Mammary microvascular endothelial cell (primary cell): ENCODE measurements around the gene DHRS7. TPM values are rescaled to one million over a fixed set of nuclear protein-coding genes. Genes with fewer than 3 reads are reported as not detected.

Source experiments
- total RNA-seq: library from RNA; depleted of rRNA; stranded (reverse); fragments of >200 nt; gene quantifications from 2 replicates; pipeline ENCODE4 v1.2.3, GENCODE V29; 2015

The DHRS7 gene, protein sequence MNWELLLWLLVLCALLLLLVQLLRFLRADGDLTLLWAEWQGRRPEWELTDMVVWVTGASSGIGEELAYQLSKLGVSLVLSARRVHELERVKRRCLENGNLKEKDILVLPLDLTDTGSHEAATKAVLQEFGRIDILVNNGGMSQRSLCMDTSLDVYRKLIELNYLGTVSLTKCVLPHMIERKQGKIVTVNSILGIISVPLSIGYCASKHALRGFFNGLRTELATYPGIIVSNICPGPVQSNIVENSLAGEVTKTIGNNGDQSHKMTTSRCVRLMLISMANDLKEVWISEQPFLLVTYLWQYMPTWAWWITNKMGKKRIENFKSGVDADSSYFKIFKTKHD
- total RNA-seq, result 44.8 and 47.3 TPM in 2 replicates

DNA sequence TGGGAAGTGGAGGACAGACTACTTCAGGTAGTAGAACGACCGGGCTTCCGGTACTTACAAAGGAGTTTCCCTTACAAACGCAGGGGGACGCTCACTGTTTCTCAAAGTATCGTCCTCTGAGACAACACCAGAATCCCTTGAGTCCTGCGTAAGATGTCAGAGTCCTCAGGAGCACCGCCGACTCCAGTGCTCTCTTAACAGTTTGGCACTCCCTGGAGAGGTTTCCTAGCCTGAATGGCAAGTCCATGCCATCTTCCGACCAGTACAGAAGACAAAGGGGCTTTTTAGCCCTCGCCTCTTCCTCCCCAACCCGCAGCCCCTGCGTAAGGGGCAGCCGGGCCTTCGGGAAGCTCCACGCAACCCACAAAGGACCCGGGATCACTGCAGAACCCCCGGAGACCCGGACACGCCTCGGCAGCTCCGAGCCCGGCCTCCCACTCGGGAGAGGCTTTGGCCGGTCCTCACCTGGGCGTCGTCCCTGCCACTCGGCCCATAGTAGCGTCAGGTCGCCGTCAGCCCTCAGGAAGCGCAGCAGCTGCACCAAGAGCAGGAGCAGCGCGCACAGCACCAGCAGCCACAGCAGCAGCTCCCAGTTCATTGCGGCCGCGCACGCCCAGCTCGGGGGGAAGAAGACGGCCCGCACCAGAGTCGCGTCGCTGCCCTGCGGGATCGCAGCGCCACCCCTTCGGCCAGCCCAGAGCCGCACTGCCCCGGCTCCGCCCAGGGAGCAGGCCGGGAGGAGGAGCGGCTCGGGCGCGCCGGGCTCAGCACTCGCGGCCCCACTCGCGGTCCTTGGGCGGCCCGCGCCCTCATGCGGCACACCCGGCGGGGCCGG lies at the start of gene DHRS7:
Gene DHRS7 (minus strand): TSS at position 687 of the 835 bp plus-strand sequence. CDS start 89 bp downstream, at position 598.

Other genes with a start within 250 kb of the DHRS7 start
- gene LRRC9, start 245.3 kb downstream of the DHRS7 start, total RNA-seq, result not detected in 2 replicates
- gene PCNX4, start 73.5 kb downstream of the DHRS7 start, total RNA-seq, result 26.7 and 37.6 TPM in 2 replicates
- 13.4 and 15.5 TPM in 2 replicates for gene PPM1A, start 83.8 kb upstream of the DHRS7 start, total RNA-seq